Fibroblast of lung (primary cell): ENCODE data around the gene SMIM45.

ENCODE experiments used
- DNase-seq, 2 donors: peaks; one replicate each; pipeline versions ENCODE4 v3.0.0 to v3.0.0-alpha.2; 2010; ENCODE audit warnings: low read depth in 2 of 2
- H2AFZ ChIP-seq: 2 replicates; pipeline ENCODE4 v1.5.1; 2012; ENCODE audit warnings: low read length, control low read depth, inconsistent platforms
- H3K27ac ChIP-seq: 2 replicates; pipeline ENCODE4 v1.5.1; 2011; ENCODE audit warnings: low read length, control low read depth; ENCODE audit not compliant: insufficient read depth
- H3K27me3 ChIP-seq: 2 replicates; pipeline ENCODE4 v1.5.1; 2011; ENCODE audit warnings: mild to moderate bottlenecking, low read length; ENCODE audit not compliant: control insufficient read depth, insufficient read depth
- H3K36me3 ChIP-seq: 2 replicates; pipeline ENCODE4 v1.5.1; 2011; ENCODE audit warnings: low read length; ENCODE audit not compliant: control insufficient read depth, insufficient read depth
- H3K4me1 ChIP-seq: 2 replicates; pipeline ENCODE4 v1.5.1; 2011; ENCODE audit warnings: low read length; ENCODE audit not compliant: control insufficient read depth, insufficient read depth; ENCODE audit errors: extremely low read depth
- H3K4me2 ChIP-seq: 2 replicates; pipeline ENCODE4 v1.5.1; 2011; ENCODE audit warnings: low read length, control low read depth; ENCODE audit not compliant: insufficient read depth; ENCODE audit errors: extremely low read depth
- H3K4me3 ChIP-seq, 4 experiments: fragments of 200-600 bp in 1 of 4; sonication (generic) in 1 of 4; replicated peaks in 1 of 4; 2 replicates each; pipeline ENCODE4 v1.5.1; 2011 to 2016; ENCODE audit warnings: low read length in 4 of 4, low read depth in 3 of 4, mild to moderate bottlenecking in 3 of 4, control low read depth in 2 of 4, inconsistent platforms in 1 of 4, mixed read lengths in 1 of 4; ENCODE audit not compliant: insufficient read depth in 1 of 4; ENCODE audit errors: control extremely low read depth in 1 of 4
- H3K79me2 ChIP-seq: 2 replicates; pipeline ENCODE4 v1.5.1; 2012; ENCODE audit warnings: mild to moderate bottlenecking, low read length, inconsistent platforms; ENCODE audit not compliant: control insufficient read depth, insufficient read depth
- H3K9ac ChIP-seq: 2 replicates; pipeline ENCODE4 v1.5.1; 2011; ENCODE audit warnings: mild to moderate bottlenecking, low read length, control low read depth; ENCODE audit not compliant: insufficient read depth
- H3K9me3 ChIP-seq: 2 replicates; pipeline ENCODE4 v1.5.1; 2012; ENCODE audit warnings: low read depth, low read length; ENCODE audit not compliant: control insufficient read depth, insufficient read depth
- H4K20me1 ChIP-seq: 2 replicates; pipeline ENCODE4 v1.5.1; 2011; ENCODE audit warnings: low read length; ENCODE audit not compliant: control insufficient read depth, insufficient read depth; ENCODE audit errors: extremely low read depth
- CTCF ChIP-seq, 2 donors: IDR thresholded peaks in 1 of 2; conservative IDR thresholded peaks in 1 of 2; 1 replicate in 1 of 2; 2 replicates in 1 of 2; pipeline ENCODE4 v1.5.1; 2011 to 2012; ENCODE audit warnings: low read length in 2 of 2, control low read depth in 1 of 2, inconsistent platforms in 1 of 2, low read depth in 1 of 2, mild to moderate bottlenecking in 1 of 2
- EZH2 ChIP-seq: IDR thresholded peaks from 2 replicates; pipeline ENCODE4 v1.5.1; 2012; ENCODE audit warnings: low read length, control low read depth, mild to moderate bottlenecking; ENCODE audit errors: missing control alignments

The SMIM45 gene

GRCh38 chr22:41996826-41997225, 44.9 kb downstream of the SMIM45 start:
- no peaks in the 10 kb centered on the region for H3K4me1 ChIP-seq
- H2AFZ ChIP-seq: no peak overlapping the region
- peaks cover 10% of the 10 kb centered on the region for H3K27me3 ChIP-seq
- TF ChIP-seq CTCF (conservative IDR thresholded peaks at IDR 0.05 in 1 of 2, IDR thresholded peaks at IDR 0.05 in 1 of 2; ENCODE audit: low read depth in 1 of 2, low read length in 2 of 2) (no peak), EZH2 (no peak)
- no peaks in the 10 kb centered on the region for H3K79me2 ChIP-seq
- no peak overlapping the region for H3K27ac ChIP-seq
- DNase-seq: no peak
- no peak overlapping the region for H3K9ac ChIP-seq
- no peaks in the 10 kb centered on the region for H4K20me1 ChIP-seq
- no peak overlapping the region for H3K4me2 ChIP-seq
- no peaks in the 10 kb centered on the region for H3K36me3 ChIP-seq
- H3K9me3 ChIP-seq: no peaks in the 10 kb centered on the region
- no peak overlapping the region for H3K4me3 ChIP-seq

- Histone ChIP-seq H3K4me2 (peak within 1 kb of the TSS; percentile 70), H3K9ac (no peak within 1 kb of the TSS)
These were observed 46.7 kb downstream of the SMIM45 start, which contains the start of gene WBP2NL for GRCh38 chr22:41998361-41999261. Gene WBP2NL, plus strand, starts transcription at chr22:41998788. Its CDS starts 31 bp downstream, at chr22:41998819.

More at GRCh38 chr22:41998361-41999261, 46.7 kb downstream of the SMIM45 start, which contains the start of gene WBP2NL:
- Histone ChIP-seq H3K4me3 (peak within 1 kb of the TSS; percentile 25 to 55 (median 40)), H3K27ac (no peak within 1 kb of the TSS), H3K27me3 (peaks cover 7% of the 10 kb centered on the region), H4K20me1 (no peaks in the 10 kb centered on the region), H2AFZ (peak within 1 kb of the TSS; percentile 89), H3K79me2 (no peaks in the 10 kb centered on the region), H3K4me1 (no peaks in the 10 kb centered on the region), H3K9me3 (no peaks in the 10 kb centered on the region), H3K36me3 (no peaks in the 10 kb centered on the region)
- peak; percentile 78 to 84 for DNase-seq
- TF ChIP-seq CTCF (conservative IDR thresholded peaks at IDR 0.05 in 1 of 2, IDR thresholded peaks at IDR 0.05 in 1 of 2; ENCODE audit: low read depth in 1 of 2, low read length in 2 of 2) (no peak), EZH2 (no peak)
